IMR-90 (cell line): ENCODE measurements around the gene NEK5. TPM values are rescaled to one million over a fixed set of nuclear protein-coding genes. Genes with fewer than 3 reads are reported as not detected.

Source experiments
- ATAC-seq: fragments of 200-7000 bp; cut with Tn5 transposase; 2 replicates; pipeline ENCODE4 v1.9.1; 2020; ENCODE audit warnings: low read depth, mild to moderate bottlenecking, moderate library complexity
- Bru-seq: library from RNA; stranded (reverse); fragments of 400-500 nt; gene quantifications from one replicate; lab custom pipeline; 2021; lab: Mats Ljungman, UMichigan
- BruChase-seq, 2 experiments: library from RNA; stranded (reverse); fragments of 400-500 nt; gene quantifications; one replicate each; lab custom pipeline; 2021; lab: Mats Ljungman, UMichigan
- BruUV-seq: library from RNA; stranded (reverse); fragments of 400-500 nt; replicated peaks from 2 replicates; lab custom pipeline; 2021; lab: Mats Ljungman, UMichigan
- CTCF ChIA-PET: fragments of 300-600 bp; formaldehyde crosslinking; extraction: SDS; loops from one replicate; lab custom pipeline; 2021; ENCODE audit warnings: antibody characterized with exemption; lab: Yijun Ruan, JAX
- POLR2A ChIA-PET: fragments of 300-600 bp; sonication (Branson Sonifier 250); formaldehyde crosslinking; loops from one replicate; lab custom pipeline; 2022; ENCODE audit warnings: antibody characterized with exemption; ENCODE audit not compliant: unreplicated experiment; lab: Charles Lee
- DNase-seq: peaks from one replicate; pipeline ENCODE4 v3.0.0; 2013
- H2AFZ ChIP-seq: replicated peaks from 2 replicates; pipeline ENCODE3; 2013; ENCODE audit warnings: low read length, mild to moderate bottlenecking; ENCODE audit not compliant: poor library complexity
- H2AK5ac ChIP-seq: 2 replicates; pipeline ENCODE4 v1.6.1; 2013; ENCODE audit warnings: low read depth, low read length, inconsistent platforms
- H2AK9ac ChIP-seq: replicated peaks from 2 replicates; pipeline ENCODE3; 2013; ENCODE audit warnings: mild to moderate bottlenecking, low read depth, low read length, moderate library complexity; ENCODE audit not compliant: poor library complexity
- H2BK120ac ChIP-seq: 2 replicates; pipeline ENCODE4 v1.6.1; 2013; ENCODE audit warnings: low read depth, low read length, inconsistent platforms
- H2BK15ac ChIP-seq: 3 replicates; pipeline ENCODE4 v1.6.1; 2013; ENCODE audit warnings: low read depth, low read length, inconsistent platforms
- H2BK20ac ChIP-seq: 2 replicates; pipeline ENCODE4 v1.6.1; 2013; ENCODE audit warnings: low read depth, mild to moderate bottlenecking, inconsistent platforms, low read length, moderate library complexity
- H2BK5ac ChIP-seq: 2 replicates; pipeline ENCODE4 v1.6.1; 2013; ENCODE audit warnings: mild to moderate bottlenecking, low read depth, low read length, inconsistent platforms; ENCODE audit not compliant: poor library complexity, severe bottlenecking
- H3K14ac ChIP-seq: replicated peaks from 2 replicates; pipeline ENCODE4 v1.6.1; 2013; ENCODE audit warnings: low read depth, low read length, inconsistent platforms
- H3K18ac ChIP-seq: 2 replicates; pipeline ENCODE4 v1.6.1; 2013; ENCODE audit warnings: low read depth, low read length, control low read depth
- H3K23ac ChIP-seq: 2 replicates; pipeline ENCODE4 v1.6.1; 2013; ENCODE audit warnings: low read depth, low read length, inconsistent platforms
- H3K27ac ChIP-seq: 2 replicates; pipeline ENCODE4 v1.5.1; 2013; ENCODE audit warnings: mild to moderate bottlenecking, control low read depth, low read length; ENCODE audit not compliant: insufficient read depth
- H3K27me3 ChIP-seq: 2 replicates; pipeline ENCODE4 v1.6.1; 2013; ENCODE audit warnings: low read length; ENCODE audit not compliant: control insufficient read depth, insufficient read depth
- H3K36me3 ChIP-seq: 2 replicates; pipeline ENCODE4 v1.6.1; 2013; ENCODE audit warnings: low read length, mixed read lengths; ENCODE audit not compliant: control insufficient read depth, insufficient read depth
- H3K4ac ChIP-seq: 2 replicates; pipeline ENCODE4 v1.6.1; 2013; ENCODE audit warnings: low read depth, low read length, inconsistent platforms
- H3K4me1 ChIP-seq: 2 replicates; pipeline ENCODE4 v1.6.1; 2013; ENCODE audit warnings: low read length, mixed read lengths; ENCODE audit not compliant: control insufficient read depth, insufficient read depth
- H3K4me2 ChIP-seq: 2 replicates; pipeline ENCODE4 v1.6.1; 2013; ENCODE audit warnings: low read depth, mild to moderate bottlenecking, control low read depth, low read length, moderate library complexity
- H3K4me3 ChIP-seq: 2 replicates; pipeline ENCODE4 v1.5.1; 2013; ENCODE audit warnings: low read depth, mild to moderate bottlenecking, control low read depth, low read length, moderate library complexity; ENCODE audit not compliant: insufficient read depth
- H3K56ac ChIP-seq: 2 replicates; pipeline ENCODE4 v1.6.1; 2013; ENCODE audit warnings: low read length, inconsistent platforms; ENCODE audit not compliant: insufficient read depth; ENCODE audit errors: extremely low read depth
- H3K79me1 ChIP-seq, 2 experiments: 2 replicates each; pipeline ENCODE4 v1.6.1; 2013; ENCODE audit warnings: low read length in 2 of 2, inconsistent platforms in 1 of 2, low read depth in 1 of 2
- H3K9ac ChIP-seq: 2 replicates; pipeline ENCODE4 v1.6.1; 2013; ENCODE audit warnings: low read depth, low read length, control low read depth
- H3K9me1 ChIP-seq: 2 replicates; pipeline ENCODE4 v1.6.1; 2013; ENCODE audit warnings: low read length, inconsistent platforms; ENCODE audit not compliant: insufficient read depth
- H3K9me3 ChIP-seq: 2 replicates; pipeline ENCODE4 v1.6.1; 2013; ENCODE audit warnings: low read length; ENCODE audit not compliant: control insufficient read depth, insufficient read depth
- H4K20me1 ChIP-seq: 2 replicates; pipeline ENCODE4 v1.6.1; 2013; ENCODE audit warnings: low read length, inconsistent platforms; ENCODE audit not compliant: insufficient read depth
- H4K5ac ChIP-seq: 2 replicates; pipeline ENCODE4 v1.6.1; 2013; ENCODE audit warnings: mild to moderate bottlenecking, low read depth, low read length, control low read depth
- H4K8ac ChIP-seq, 2 experiments: 2 replicates each; pipeline ENCODE4 v1.6.1; 2013; ENCODE audit warnings: low read depth in 2 of 2, low read length in 2 of 2, control low read depth in 1 of 2, inconsistent platforms in 1 of 2
- H4K91ac ChIP-seq: 2 replicates; pipeline ENCODE4 v1.6.1; 2013; ENCODE audit warnings: low read depth, low read length, inconsistent platforms; ENCODE audit not compliant: insufficient read depth
- CEBPB ChIP-seq: IDR thresholded peaks from 2 replicates; pipeline ENCODE4 v1.6.1; 2012; ENCODE audit warnings: low read depth, low read length, improper control_type of control experiment
- CTCF ChIP-seq: conservative IDR thresholded peaks from 2 replicates; pipeline ENCODE4 v1.5.1; 2012; ENCODE audit warnings: mild to moderate bottlenecking, low read depth, low read length, improper control_type of control experiment
- MAZ ChIP-seq: IDR thresholded peaks from 2 replicates; pipeline ENCODE4 v1.6.1; 2012; ENCODE audit warnings: low read depth, mild to moderate bottlenecking, low read length, improper control_type of control experiment, moderate library complexity, borderline replicate concordance
- MXI1 ChIP-seq: IDR thresholded peaks from 2 replicates; pipeline ENCODE4 v1.6.1; 2012; ENCODE audit warnings: low read depth, mild to moderate bottlenecking, low read length, moderate library complexity, borderline replicate concordance
- POLR2A ChIP-seq: IDR thresholded peaks from 2 replicates; pipeline ENCODE4 v1.6.1; 2012; ENCODE audit warnings: mild to moderate bottlenecking, low read depth, low read length
- RAD21 ChIP-seq: IDR thresholded peaks from 2 replicates; pipeline ENCODE4 v1.6.1; 2012; ENCODE audit warnings: low read length, improper control_type of control experiment
- RCOR1 ChIP-seq: IDR thresholded peaks from 2 replicates; pipeline ENCODE4 v1.6.1; 2012; ENCODE audit warnings: mild to moderate bottlenecking, low read length, improper control_type of control experiment; ENCODE audit not compliant: insufficient replicate concordance
- SMC3 ChIP-seq: fragments of 150-350 bp; IDR thresholded peaks from 2 replicates; pipeline ENCODE4 v1.6.1; 2016; ENCODE audit warnings: low read depth, mild to moderate bottlenecking, antibody characterized with exemption, low read length, moderate library complexity
- WGBS, 2 experiments: methylation state at CpG; one replicate each; pipeline versions ENCODE4 v1.1.5 to v1.1.7; 2013; ENCODE audit warnings: missing lambda C conversion rate in 2 of 2; ENCODE audit not compliant: insufficient read length in 1 of 2; ENCODE audit errors: extremely low coverage in 2 of 2; 5-methylcytosine and 5-hydroxymethylcytosine counted together
- dilution Hi-C: fragments of 300-500 bp; cut with HindIII; formaldehyde crosslinking; loops from one replicate; pipeline ENCODE4 v1.14.3; 2018; ENCODE audit warnings: low sequenced_read_pairs; ENCODE audit not compliant: unreplicated experiment
- in situ Hi-C: fragments of 300-500 bp; cut with MboI; formaldehyde crosslinking; loops from 3 replicates; pipeline ENCODE4 v1.14.3; 2019; ENCODE audit warnings: low sequenced_read_pairs, inconsistent platforms, mixed read lengths
- intact Hi-C: fragments of 100-400 bp; cut with micrococcal nuclease; formaldehyde crosslinking; loops from 2 replicates; pipeline ENCODE4 v1.10.0; 2022
- long read RNA-seq: library from polyadenylated mRNA; unstranded; transcript quantifications from one replicate; pipeline ENCODE4 v2.0.0, GENCODE V29; 2021; ENCODE audit not compliant: unreplicated experiment
- polyA plus RNA-seq, 3 experiments: library from polyadenylated mRNA; depleted of rRNA; stranded (reverse); fragments of >200 nt; gene quantifications; 2 replicates each; pipeline ENCODE4 v1.2.3, GENCODE V29; 2012; ENCODE audit warnings: low replicate concordance in 1 of 3
- total RNA-seq: library from RNA; depleted of rRNA; stranded (reverse); fragments of >200 nt; gene quantifications from 2 replicates; pipeline ENCODE4 v1.2.3, GENCODE V29; 2012; rRNA removed

The NEK5 gene
- total RNA-seq, result under 0.01 TPM in 1 of 2 replicates, not detected in the other
- 0.03 TPM in 1 of 2 replicates, not detected in the other for polyA plus RNA-seq (2012; rRNA removed)
- 0.01 TPM in 1 of 2 replicates, not detected in the other for polyA plus RNA-seq (2012; cell fraction: cytosol; rRNA removed)
- polyA plus RNA-seq (2012; cell fraction: nucleus; rRNA removed; ENCODE audit: low replicate concordance), result 0.07 TPM in 1 of 2 replicates, not detected in the other
- percentile 11 among the genes with signal in this experiment for Bru-seq, nascent RNA
- BruChase-seq, experiment 1, labeled RNA remaining after a 6-hour chase, result percentile 14 among the genes with signal in this experiment
- percentile 16 among the genes with signal in this experiment for BruChase-seq, experiment 2, labeled RNA remaining after a 2-hour chase
- long read RNA-seq, partial matches to known transcripts, result 0 of 4 reads
- long read RNA-seq, other reads (novel, unspliced or antisense), result 4 of 4 reads

DNA sequence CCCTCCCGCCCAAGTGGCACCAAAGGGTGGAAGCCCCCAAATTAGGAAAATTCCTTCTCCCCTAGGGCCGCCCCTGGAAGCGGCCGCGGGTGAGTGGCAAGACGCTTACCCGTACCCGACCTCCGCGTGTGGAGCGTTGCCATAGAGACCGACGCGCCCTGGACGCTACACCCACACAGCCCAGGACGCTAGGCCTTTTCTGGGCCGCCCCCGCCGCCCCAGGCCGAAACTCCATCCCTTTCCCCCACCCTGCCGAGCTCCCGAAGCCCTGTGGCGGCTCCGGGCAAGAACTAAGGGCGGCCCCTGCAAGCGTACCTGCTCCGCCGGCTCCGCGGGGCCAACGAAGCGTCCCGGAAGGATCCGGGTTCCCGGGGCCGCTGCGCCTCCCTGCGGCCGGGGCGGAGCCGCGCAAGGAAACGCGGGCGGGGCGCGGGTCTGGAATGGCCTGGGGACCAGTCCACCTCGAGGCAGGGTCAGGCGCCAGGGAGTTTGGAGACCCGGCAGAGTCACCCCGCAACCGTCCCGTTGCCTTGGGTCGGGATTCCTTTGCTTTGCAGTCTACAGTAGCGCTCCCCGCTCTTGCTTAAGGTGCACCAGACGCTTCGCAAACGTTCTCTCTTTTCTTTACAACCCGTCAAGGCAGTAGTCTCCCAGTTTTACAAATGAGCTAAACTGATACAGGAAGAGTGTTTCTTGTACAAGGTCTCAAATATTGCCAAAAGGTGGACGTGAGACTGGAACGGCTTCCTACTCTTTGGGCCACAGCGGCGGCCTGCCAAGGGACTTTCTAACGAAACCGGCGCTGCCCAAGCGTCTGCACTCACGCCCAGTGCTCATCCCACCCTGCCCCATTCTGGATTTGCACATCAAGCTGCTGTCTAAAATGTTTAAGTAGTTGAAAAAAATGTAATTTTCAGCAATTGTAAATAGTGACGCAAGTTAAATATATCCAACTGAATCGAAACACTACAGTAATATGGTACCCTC is at the start of gene NEK5:
Gene NEK5, minus strand, starts transcription at position 360 of the 987 bp plus-strand sequence. CDS start 1,591 bp downstream, outside the sequence.
- no TSS peak for BruUV-seq
- Histone ChIP-seq H3K9ac (peak within 1 kb of the TSS; percentile 49), H2BK20ac (no peak within 1 kb of the TSS), H3K14ac (0 out of 2 replicates have a peak within 1 kb of the TSS, but pooled peaks have one; percentile 7), H3K56ac (no peak within 1 kb of the TSS), H3K23ac (no peak within 1 kb of the TSS), H3K4me1 (no peaks in the 10 kb centered on the region), H2AK9ac (peak within 1 kb of the TSS; percentile 76), H3K36me3 (peaks cover 13% of the 10 kb centered on the region), H3K4ac (no peak within 1 kb of the TSS), H2BK15ac (no peak within 1 kb of the TSS), H2BK120ac (no peak within 1 kb of the TSS), H4K5ac (no peak within 1 kb of the TSS), H2BK5ac (no peak within 1 kb of the TSS), H3K18ac (no peak within 1 kb of the TSS), H4K8ac (peak within 1 kb of the TSS; percentile 60 to 73; a peak in 1 of 4 replicates), H2AK5ac (no peak within 1 kb of the TSS), H3K27me3 (peaks cover 2% of the 10 kb centered on the region; the same call in 1 of the 2 replicates), H3K9me1 (no peaks in the 10 kb centered on the region; the same call in 1 of the 2 replicates), H4K20me1 (no peaks in the 10 kb centered on the region), H3K4me2 (peak within 1 kb of the TSS; percentile 93), H2AFZ (peak within 1 kb of the TSS; percentile 98), H3K79me1 (no peaks in the 10 kb centered on the region), H3K9me3 (no peaks in the 10 kb centered on the region), H3K4me3 (peak within 1 kb of the TSS; percentile 54), H4K91ac (no peak within 1 kb of the TSS), H3K27ac (no peak within 1 kb of the TSS)
- intact Hi-C loops, result loop anchor here (5.0 to 10.0 kb wide), 3 partner anchors 297 to 702 kb away; partner anchors contain the start of gene WDFY2
- CTCF ChIA-PET, result interaction anchor here (0.5 to 2.0 kb wide), 7 partner anchors 12 to 344 kb away, joined by 3 to 9 read pairs (median 4); no protein-coding TSS in a partner anchor
- TF ChIP-seq CEBPB (no peak), MXI1 (peak; percentile 75; the same call in 1 of the 2 replicates), POLR2A (no peak), RCOR1 (no peak), SMC3 (peak; percentile 53), MAZ (peak; percentile 64; the same call in 1 of the 2 replicates), CTCF (peak; percentile 71), RAD21 (peak; percentile 55)
- POLR2A ChIA-PET, result no interaction called here
- DNase-seq (peak; percentile 25), ATAC-seq (peak; percentile 93)
- in situ Hi-C loops, result loop anchor here (5.0 to 25.0 kb wide), 3 partner anchors 127 to 717 kb away; no protein-coding TSS in a partner anchor
- dilution Hi-C loops, result no loop called here
- WGBS, 2 experiments, result 2% methylated on average over 30 of the region's 71 CpGs; no CpG with 5 or more reads in 1 of the 2 experiments
